Retinal pigment epithelial cell (primary cell): Measurements from ENCODE around the gene PAM16.

Experiments used
- DNase-seq: peaks from one replicate; pipeline ENCODE4 v3.0.0-alpha.2; 2010; ENCODE audit warnings: low read depth
- H3K4me3 ChIP-seq: 2 replicates; pipeline ENCODE4 v1.5.1; 2011; ENCODE audit warnings: mild to moderate bottlenecking, low read length, control low read depth, moderate library complexity
- CTCF ChIP-seq: conservative IDR thresholded peaks from 2 replicates; pipeline ENCODE4 v1.5.1; 2011; ENCODE audit warnings: low read depth, low read length, control low read depth, inconsistent platforms

Gene PAM16

GRCh38 chr16:4293181-4293716 lies 57.9 kb downstream of the PAM16 start:
- no peak overlapping the region for H3K4me3 ChIP-seq
- DNase-seq: no peak
- no peak for TF ChIP-seq CTCF

- TF ChIP-seq CTCF: no peak
- no peak for DNase-seq
- H3K4me3 ChIP-seq: no peak overlapping the region
Measured at GRCh38 chr16:4291699-4292098, 59.4 kb downstream of the PAM16 start.
